ENCODE data around the gene CTNNAL1.

The CTNNAL1 gene

GRCh38 chr9:108919517-108919916 lies 93.8 kb downstream of the CTNNAL1 start:
- TF ChIP-seq CTCF (IDR thresholded peaks at IDR 0.05; ENCODE audit: low read length, missing control alignments): no peak

GRCh38 chr9:108913391-108913790 lies 99.9 kb downstream of the CTNNAL1 start:
- no peak for TF ChIP-seq CTCF (IDR thresholded peaks at IDR 0.05; ENCODE audit: low read length, missing control alignments)
- DNase-seq (ENCODE audit: low read depth): no peak
- H3K4me3 ChIP-seq (replicated peaks; ENCODE audit: low read depth, low read length): no peak overlapping the region

More at GRCh38 chr9:108919517-108919916, 93.8 kb downstream of the CTNNAL1 start:
- no peak overlapping the region for H3K4me3 ChIP-seq (replicated peaks; ENCODE audit: low read depth, low read length)
- DNase-seq (ENCODE audit: low read depth): no peak

DNA sequence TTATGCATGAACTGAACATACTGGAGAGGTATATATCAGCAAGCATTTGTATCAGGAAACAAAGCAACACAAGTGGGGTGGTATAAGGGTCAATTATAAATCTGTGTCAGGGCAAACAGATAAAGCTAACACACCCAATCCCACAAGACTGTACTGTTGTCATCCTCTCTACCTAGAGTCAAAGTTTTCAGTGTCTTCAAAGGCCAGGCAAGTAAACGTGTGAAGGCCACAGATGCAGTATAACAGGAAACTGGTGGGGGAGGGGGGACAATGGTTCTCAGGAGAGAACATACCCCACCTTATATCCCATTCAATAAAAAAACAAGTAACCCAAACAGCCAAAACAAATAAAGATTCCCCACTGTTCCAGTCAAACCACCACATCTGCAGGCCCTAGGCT lies 101.5 kb downstream of the CTNNAL1 start:
- no peak for DNase-seq (ENCODE audit: low read depth)
- H3K4me3 ChIP-seq (replicated peaks; ENCODE audit: low read depth, low read length): no peak overlapping the region
- TF ChIP-seq CTCF (IDR thresholded peaks at IDR 0.05; ENCODE audit: low read length, missing control alignments): no peak

GRCh38 chr9:108910914-108911313 lies 102.4 kb downstream of the CTNNAL1 start:
- no peak overlapping the region for H3K4me3 ChIP-seq (replicated peaks; ENCODE audit: low read depth, low read length)
- DNase-seq (ENCODE audit: low read depth): no peak
- no peak for TF ChIP-seq CTCF (IDR thresholded peaks at IDR 0.05; ENCODE audit: low read length, missing control alignments)

DNA sequence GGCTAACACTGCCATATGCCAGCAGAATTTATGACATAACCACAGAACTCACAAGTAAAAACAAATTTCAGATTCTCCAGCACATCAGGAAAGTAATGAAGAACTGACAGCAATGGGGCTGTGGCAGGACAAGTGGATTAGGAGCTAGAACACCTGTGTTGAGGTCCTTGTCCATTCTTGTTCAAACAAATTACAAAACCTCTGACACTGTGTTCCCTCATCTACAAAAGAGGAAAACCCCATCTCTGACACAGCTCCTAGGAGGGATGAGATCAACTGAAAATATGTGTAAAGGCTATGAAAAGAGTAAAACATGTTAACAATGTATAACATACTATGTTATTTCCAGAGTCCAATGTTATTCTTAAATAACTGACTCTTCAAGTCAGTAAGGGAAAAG lies 102.9 kb downstream of the CTNNAL1 start:
- DNase-seq (ENCODE audit: low read depth): no peak
- TF ChIP-seq CTCF (IDR thresholded peaks at IDR 0.05; ENCODE audit: low read length, missing control alignments): no peak
- no peak overlapping the region for H3K4me3 ChIP-seq (replicated peaks; ENCODE audit: low read depth, low read length)

DNA sequence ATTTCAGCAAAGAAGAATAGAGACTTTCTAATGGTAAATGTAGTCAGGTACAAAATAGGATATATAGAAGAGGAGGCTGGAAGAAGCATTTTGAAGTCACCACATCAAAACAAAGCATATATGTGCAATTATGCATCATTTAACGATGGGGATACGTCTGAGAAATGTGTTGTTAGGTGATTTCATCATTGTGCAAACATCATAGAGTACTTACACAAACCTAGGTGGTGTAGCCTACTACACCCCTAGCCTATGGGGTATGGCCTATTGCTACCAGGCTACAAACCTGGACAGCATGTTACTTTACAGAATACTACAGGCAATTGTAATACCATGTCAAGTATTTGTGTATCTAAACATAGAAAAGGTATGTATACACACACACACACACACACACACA lies 107.8 kb downstream of the CTNNAL1 start:
- no peak for DNase-seq (ENCODE audit: low read depth)
- no peak for TF ChIP-seq CTCF (IDR thresholded peaks at IDR 0.05; ENCODE audit: low read length, missing control alignments)
- no peak overlapping the region for H3K4me3 ChIP-seq (replicated peaks; ENCODE audit: low read depth, low read length)

- TF ChIP-seq CTCF (IDR thresholded peaks at IDR 0.05; ENCODE audit: low read length, missing control alignments): no peak
Measured at GRCh38 chr9:108904161-108904560, 109.1 kb downstream of the CTNNAL1 start.

More at GRCh38 chr9:108904161-108904560, 109.1 kb downstream of the CTNNAL1 start:
- DNase-seq (ENCODE audit: low read depth): no peak
- H3K4me3 ChIP-seq (replicated peaks; ENCODE audit: low read depth, low read length): no peak overlapping the region

Measured in fibroblast of pulmonary artery (primary cell).